ENCODE measurements around the gene CEBPE.
"Not testable (repeated sequence)": the region's sequence is repeated elsewhere in the genome, so short reads cannot be mapped to it uniquely, and the experiment has no call there.

CEBPE gene

DNA sequence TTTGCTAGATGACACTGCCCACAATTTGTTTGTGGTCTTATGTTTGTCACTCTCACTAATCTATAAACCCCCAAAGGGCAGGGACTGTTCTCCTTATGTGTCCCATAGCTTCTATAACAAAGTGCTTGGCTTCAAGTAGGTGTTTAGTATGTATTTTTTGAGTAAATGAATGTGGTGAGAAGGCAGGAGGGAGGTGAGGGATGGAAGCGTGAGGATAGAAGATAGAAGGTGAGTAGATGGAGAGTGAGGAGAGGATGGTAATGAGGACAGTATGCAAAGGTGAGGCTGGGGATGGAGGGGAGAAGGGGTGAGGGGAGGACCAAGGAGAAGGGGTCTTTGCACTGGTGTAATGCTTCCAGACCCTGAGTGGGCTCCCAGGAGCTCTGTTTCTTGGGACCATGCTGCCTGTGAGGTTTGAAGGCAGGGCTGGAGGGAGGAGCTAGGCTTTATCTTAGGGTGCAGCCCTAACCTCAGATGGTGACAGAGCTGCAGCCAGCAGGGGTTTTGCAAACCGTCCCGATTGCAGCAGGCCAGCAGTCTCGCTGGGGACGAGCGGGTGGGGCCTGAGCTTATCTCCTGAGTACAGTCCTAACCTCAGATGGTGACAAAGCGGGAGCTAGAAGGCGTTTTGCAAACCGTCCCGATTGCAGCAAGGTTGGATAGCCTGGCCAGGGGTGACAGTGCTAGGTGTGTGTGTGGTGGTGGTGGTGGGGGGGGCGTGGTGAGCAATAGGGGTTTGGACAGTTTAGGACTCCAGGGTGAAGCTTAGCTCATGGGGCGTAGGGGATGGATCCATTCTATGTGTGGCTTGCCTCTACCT, 6.5 kb downstream of the CEBPE start:
- peaks cover 33% of the 10 kb centered on the region for H3K4me1 ChIP-seq (ENCODE audit: control insufficient read depth, insufficient read depth, low read length, unreplicated experiment)
- H2AFZ ChIP-seq (ENCODE audit: low read length, unreplicated experiment): no peak overlapping the region
- H3K36me3 ChIP-seq (ENCODE audit: insufficient read depth, low read length): no peaks in the 10 kb centered on the region
- no peaks in the 10 kb centered on the region for H3K79me2 ChIP-seq (ENCODE audit: control insufficient read depth, insufficient read depth, low read length, unreplicated experiment)
- peak overlapping the region; percentile 94 for H3K27ac ChIP-seq (ENCODE audit: low read depth, low read length)
- no peak overlapping the region for H3K4me3 ChIP-seq (ENCODE audit: low read depth, low read length)
- no peaks in the 10 kb centered on the region for H3K27me3 ChIP-seq (ENCODE audit: insufficient read depth, low read length)

DNA sequence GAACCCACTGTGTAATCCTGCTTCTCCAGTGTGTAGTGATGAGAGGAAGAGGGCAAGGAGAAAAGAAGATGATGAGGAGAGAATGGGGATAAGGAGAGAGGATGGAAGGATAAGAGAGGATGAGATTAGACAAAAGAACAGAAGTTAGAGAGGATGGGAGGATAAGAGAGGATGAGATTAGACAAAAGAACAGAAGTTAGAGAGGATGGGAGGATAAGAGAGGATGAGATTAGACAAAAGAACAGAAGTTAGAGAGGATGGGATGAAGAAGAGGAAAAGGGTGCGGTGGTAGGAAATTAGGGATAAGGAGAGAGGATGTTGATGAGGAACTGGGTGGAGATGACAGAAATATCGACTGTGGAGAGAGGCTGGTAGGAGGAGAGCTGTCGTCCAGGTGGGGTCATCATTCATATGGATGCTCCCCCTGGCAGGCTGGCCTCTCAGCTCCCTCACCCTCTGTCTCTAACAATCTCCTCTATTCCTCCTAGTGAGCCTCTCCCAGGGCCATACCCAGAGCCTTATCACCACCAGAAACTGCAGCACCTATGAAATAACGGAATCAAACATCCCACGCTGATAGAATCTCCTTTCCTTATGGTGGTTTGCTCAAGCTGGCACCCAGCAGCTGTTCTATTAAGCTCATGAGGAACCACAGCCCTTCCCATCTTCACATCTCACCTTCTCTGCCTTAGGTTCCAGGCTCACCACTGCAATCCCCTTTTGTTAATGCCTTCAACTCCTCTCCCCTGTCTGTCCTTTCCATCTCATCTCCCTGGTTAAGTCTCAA, 8.3 kb downstream of the CEBPE start:
- Histone ChIP-seq H2AFZ (ENCODE audit: low read length, unreplicated experiment) (no peak overlapping the region), H3K27ac (ENCODE audit: low read depth, low read length) (no peak overlapping the region), H3K36me3 (ENCODE audit: insufficient read depth, low read length) (no peaks in the 10 kb centered on the region)

DNA sequence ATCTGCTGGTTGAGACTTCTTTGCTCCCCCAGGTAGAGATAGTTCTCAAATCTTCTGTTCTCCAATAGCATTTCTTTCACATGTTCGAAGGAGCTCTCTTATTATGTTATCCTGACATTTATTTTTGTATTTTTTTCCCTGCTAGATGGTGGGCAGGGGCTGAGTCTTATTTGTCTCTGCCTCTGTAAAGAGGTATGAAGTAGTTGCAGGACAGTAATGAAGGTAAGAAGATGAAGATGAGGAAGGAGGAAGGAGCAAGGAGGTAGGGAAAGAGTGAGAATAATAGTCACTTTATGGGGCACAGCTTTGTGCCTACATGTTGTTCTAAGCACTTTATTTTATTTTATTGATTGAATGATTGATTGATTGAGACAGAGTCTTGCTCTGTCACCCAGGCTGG, 9.3 kb downstream of the CEBPE start:
- H3K4me1 ChIP-seq (ENCODE audit: control insufficient read depth, insufficient read depth, low read length, unreplicated experiment): peaks cover 22% of the 10 kb centered on the region
- H3K79me2 ChIP-seq (ENCODE audit: control insufficient read depth, insufficient read depth, low read length, unreplicated experiment): no peaks in the 10 kb centered on the region
- H3K4me3 ChIP-seq (ENCODE audit: low read depth, low read length): no peak overlapping the region
- H3K27me3 ChIP-seq (ENCODE audit: insufficient read depth, low read length): no peaks in the 10 kb centered on the region
- H3K27ac ChIP-seq (ENCODE audit: low read depth, low read length): no peak overlapping the region
- H2AFZ ChIP-seq (ENCODE audit: low read length, unreplicated experiment): no peak overlapping the region
- H3K36me3 ChIP-seq (ENCODE audit: insufficient read depth, low read length): no peaks in the 10 kb centered on the region

More for the DNA sequence above, 8.3 kb downstream of the CEBPE start:
- H3K27me3 ChIP-seq (ENCODE audit: insufficient read depth, low read length): no peaks in the 10 kb centered on the region
- H3K4me3 ChIP-seq (ENCODE audit: low read depth, low read length): no peak overlapping the region
- H3K4me1 ChIP-seq (ENCODE audit: control insufficient read depth, insufficient read depth, low read length, unreplicated experiment): peaks cover 30% of the 10 kb centered on the region
- no peaks in the 10 kb centered on the region for H3K79me2 ChIP-seq (ENCODE audit: control insufficient read depth, insufficient read depth, low read length, unreplicated experiment)

DNA sequence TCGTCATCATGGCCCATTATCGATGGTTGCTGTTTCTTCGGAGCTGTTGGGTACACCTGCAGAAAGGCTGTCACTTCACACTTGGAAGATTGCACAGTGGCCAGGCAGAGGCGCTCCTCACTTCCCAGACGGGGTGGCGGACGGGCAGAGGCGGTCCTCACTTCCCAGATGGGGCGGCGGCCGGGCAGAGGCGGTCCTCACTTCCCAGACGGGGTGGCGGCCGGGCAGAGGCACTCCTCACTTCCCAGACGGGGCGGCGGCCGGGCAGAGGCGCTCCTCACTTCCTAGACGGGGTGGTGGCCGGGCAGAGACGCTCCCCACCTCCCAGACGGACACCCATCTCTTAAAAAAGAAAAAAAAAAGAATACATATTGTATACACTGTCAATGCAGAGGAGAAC, 10.9 kb downstream of the CEBPE start:
- H3K4me3 ChIP-seq (ENCODE audit: low read depth, low read length); H3K36me3 ChIP-seq (ENCODE audit: insufficient read depth, low read length); H3K79me2 ChIP-seq (ENCODE audit: control insufficient read depth, insufficient read depth, low read length, unreplicated experiment); H3K4me1 ChIP-seq (ENCODE audit: control insufficient read depth, insufficient read depth, low read length, unreplicated experiment); H2AFZ ChIP-seq (ENCODE audit: low read length, unreplicated experiment); H3K27ac ChIP-seq (ENCODE audit: low read depth, low read length); H3K27me3 ChIP-seq (ENCODE audit: insufficient read depth, low read length): not testable (repeated sequence)

DNA sequence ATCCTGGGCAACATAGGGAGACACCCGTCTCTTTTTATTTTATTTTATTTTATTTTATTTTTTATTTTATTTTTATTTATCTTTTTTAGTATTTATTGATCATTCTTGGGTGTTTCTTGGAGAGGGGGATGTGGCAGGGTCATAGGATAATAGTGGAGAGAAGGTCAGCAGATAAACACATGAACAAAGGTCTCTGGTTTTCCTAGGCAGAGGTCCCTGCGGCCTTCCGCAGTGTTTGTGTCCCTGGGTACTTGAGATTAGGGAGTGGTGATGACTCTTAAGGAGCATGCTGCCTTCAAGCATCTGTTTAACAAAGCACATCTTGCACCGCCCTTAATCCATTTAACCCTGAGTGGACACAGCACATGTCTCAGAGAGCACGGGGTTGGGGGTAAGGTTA, 11.4 kb downstream of the CEBPE start:
- not testable (repeated sequence) for H3K27ac ChIP-seq (ENCODE audit: low read depth, low read length); H3K4me3 ChIP-seq (ENCODE audit: low read depth, low read length); H3K79me2 ChIP-seq (ENCODE audit: control insufficient read depth, insufficient read depth, low read length, unreplicated experiment); H2AFZ ChIP-seq (ENCODE audit: low read length, unreplicated experiment); H3K4me1 ChIP-seq (ENCODE audit: control insufficient read depth, insufficient read depth, low read length, unreplicated experiment); H3K36me3 ChIP-seq (ENCODE audit: insufficient read depth, low read length); H3K27me3 ChIP-seq (ENCODE audit: insufficient read depth, low read length)

DNA sequence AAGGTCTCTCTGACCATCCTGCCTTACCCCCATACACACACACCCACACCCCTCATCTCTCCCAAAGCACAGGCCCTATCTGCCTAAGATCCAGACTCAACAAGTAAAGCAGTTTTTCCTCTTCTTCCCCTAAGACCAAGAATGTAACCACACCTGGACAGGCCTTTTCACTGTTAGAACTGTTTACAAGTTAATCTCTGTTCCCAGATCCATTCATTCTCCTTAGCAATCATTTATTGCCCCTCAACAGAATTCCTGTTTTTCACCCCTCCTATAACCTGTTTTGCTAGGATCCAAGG, 12.4 kb downstream of the CEBPE start:
- Histone ChIP-seq H3K27me3 (ENCODE audit: insufficient read depth, low read length) (no peaks in the 10 kb centered on the region), H3K4me1 (ENCODE audit: control insufficient read depth, insufficient read depth, low read length, unreplicated experiment) (no peaks in the 10 kb centered on the region), H3K27ac (ENCODE audit: low read depth, low read length) (no peak overlapping the region), H3K4me3 (ENCODE audit: low read depth, low read length) (no peak overlapping the region), H3K79me2 (ENCODE audit: control insufficient read depth, insufficient read depth, low read length, unreplicated experiment) (no peaks in the 10 kb centered on the region), H3K36me3 (ENCODE audit: insufficient read depth, low read length) (no peaks in the 10 kb centered on the region), H2AFZ (ENCODE audit: low read length, unreplicated experiment) (no peak overlapping the region)

DNA sequence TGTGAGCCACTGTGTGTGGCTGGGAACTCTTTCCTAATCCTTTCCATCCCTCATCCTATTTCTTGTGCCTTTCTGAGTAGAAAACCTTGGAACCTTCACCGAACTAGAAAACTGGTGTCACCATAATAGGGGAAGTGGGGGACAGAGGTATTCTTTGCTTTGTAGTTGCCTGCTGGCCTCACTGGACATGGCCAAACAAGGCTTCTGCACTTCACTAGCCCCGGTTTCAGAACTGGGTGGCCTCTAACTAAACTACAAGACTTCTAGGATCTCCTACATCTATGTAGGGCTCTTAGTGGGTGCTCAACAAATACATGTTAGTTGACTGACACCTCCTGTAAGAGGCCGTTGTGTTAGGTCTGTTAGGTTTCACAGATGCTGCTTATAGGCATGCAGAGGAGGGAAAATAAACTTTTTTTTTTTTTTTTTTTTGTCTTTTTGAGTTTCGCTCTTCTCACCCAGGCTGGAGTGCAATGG, 13.7 kb downstream of the CEBPE start:
- Histone ChIP-seq H3K79me2 (ENCODE audit: control insufficient read depth, insufficient read depth, low read length, unreplicated experiment) (no peaks in the 10 kb centered on the region), H3K27ac (ENCODE audit: low read depth, low read length) (no peak overlapping the region), H2AFZ (ENCODE audit: low read length, unreplicated experiment) (no peak overlapping the region), H3K4me1 (ENCODE audit: control insufficient read depth, insufficient read depth, low read length, unreplicated experiment) (no peaks in the 10 kb centered on the region), H3K27me3 (ENCODE audit: insufficient read depth, low read length) (no peaks in the 10 kb centered on the region), H3K36me3 (ENCODE audit: insufficient read depth, low read length) (no peaks in the 10 kb centered on the region), H3K4me3 (ENCODE audit: low read depth, low read length) (no peak overlapping the region)

DNA sequence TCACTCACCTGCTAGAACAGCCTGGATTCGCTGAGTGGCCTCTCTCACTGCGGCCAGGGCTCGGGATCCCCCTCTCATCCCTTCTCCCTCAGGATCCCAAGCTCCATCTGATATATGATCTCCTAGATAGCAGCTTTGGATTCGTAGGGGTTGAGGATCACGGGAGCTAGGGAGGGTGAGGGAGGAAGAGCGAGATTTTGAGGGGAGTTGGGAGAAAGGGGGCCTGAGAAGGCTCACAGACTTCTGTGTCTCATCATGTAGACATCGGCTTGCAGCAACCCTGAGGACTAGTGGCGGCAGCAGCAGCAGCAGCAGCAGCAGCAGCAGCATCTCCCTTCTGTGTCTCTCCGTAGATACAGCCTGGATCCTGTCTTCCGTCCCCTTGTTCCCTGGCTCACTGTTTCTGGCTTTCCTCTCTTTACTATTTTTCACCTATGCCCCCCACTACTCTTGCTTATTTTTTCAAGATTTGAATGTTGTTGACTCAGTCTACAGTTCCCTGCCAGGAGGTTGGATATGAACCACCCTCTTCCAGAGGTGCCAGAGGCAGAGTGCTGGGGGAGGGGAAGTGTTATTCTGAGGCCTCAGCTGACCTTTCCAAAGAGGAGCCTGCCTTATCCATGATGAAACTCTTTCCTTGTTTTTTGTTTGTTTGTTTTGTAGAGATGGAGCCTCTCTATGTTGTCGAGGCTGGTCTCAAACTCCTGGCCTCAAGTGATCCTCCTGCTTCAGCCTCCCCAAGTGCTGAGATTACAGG, 14.3 kb downstream of the CEBPE start, which contains the start of gene CIROP:
Gene CIROP (minus strand): TSS at position 399 of the 757 bp plus-strand sequence. CDS start 69 bp downstream, at position 330.
- no peak within 1 kb of the TSS for H3K27ac ChIP-seq (ENCODE audit: low read depth, low read length)
- no peaks in the 10 kb centered on the region for H3K27me3 ChIP-seq (ENCODE audit: insufficient read depth, low read length)
- H3K4me3 ChIP-seq (ENCODE audit: low read depth, low read length): no peak within 1 kb of the TSS
- H3K79me2 ChIP-seq (ENCODE audit: control insufficient read depth, insufficient read depth, low read length, unreplicated experiment): peaks cover under 1% of the 10 kb centered on the region
- H2AFZ ChIP-seq (ENCODE audit: low read length, unreplicated experiment): no peak within 1 kb of the TSS
- no peaks in the 10 kb centered on the region for H3K36me3 ChIP-seq (ENCODE audit: insufficient read depth, low read length)
- H3K4me1 ChIP-seq (ENCODE audit: control insufficient read depth, insufficient read depth, low read length, unreplicated experiment): no peaks in the 10 kb centered on the region

DNA sequence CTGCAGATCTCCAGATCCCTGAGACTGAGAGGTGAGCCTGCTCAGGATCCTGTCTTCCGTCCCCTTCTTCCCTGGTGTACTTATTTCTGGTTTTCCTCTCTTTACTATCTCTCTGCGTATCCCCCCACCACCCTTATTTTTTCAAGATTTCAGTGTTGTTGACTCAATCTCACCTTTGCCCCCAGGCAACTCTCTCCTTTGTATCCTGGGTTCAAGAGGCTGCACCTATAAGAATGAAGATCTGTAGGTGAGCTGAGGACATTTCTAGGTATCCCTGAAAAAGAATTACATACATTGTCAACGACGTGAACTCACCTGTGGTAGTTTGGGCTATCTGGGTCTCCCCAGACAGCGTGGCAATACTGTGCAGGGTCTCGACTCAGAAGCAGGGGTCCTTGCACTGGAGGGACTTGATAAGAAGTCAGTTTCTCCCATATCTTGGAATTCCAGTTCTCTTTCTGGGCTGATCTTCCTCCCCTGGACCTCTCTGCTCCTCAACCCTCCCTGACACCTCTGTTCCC, 14.9 kb downstream of the CEBPE start:
- H2AFZ ChIP-seq (ENCODE audit: low read length, unreplicated experiment): no peak overlapping the region
- H3K27me3 ChIP-seq (ENCODE audit: insufficient read depth, low read length): no peaks in the 10 kb centered on the region
- H3K4me1 ChIP-seq (ENCODE audit: control insufficient read depth, insufficient read depth, low read length, unreplicated experiment): no peaks in the 10 kb centered on the region

DNA sequence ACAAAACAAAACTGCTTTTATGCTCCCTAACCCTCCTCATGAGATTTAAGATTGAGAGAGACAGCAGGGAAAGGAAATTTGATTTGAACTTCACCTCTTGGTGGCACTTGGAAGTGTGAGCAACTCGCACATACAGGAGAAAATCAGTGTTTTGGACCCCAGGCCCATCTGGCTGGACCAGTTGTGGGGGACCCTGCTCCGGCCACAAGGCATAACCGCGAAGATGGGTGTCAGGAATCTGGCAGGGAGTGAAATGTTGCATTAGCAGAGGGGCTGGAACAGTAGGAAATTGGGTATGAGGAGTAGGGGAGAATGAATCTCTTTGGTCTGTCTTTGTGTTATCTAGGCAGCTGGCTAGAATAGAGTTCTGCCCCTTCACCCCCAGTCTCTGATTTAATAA, 15.5 kb downstream of the CEBPE start:
- Histone ChIP-seq H3K36me3 (ENCODE audit: insufficient read depth, low read length) (peaks cover 7% of the 10 kb centered on the region; the same call in 1 of the 2 replicates), H3K4me3 (ENCODE audit: low read depth, low read length) (no peak overlapping the region), H3K4me1 (ENCODE audit: control insufficient read depth, insufficient read depth, low read length, unreplicated experiment) (no peaks in the 10 kb centered on the region), H2AFZ (ENCODE audit: low read length, unreplicated experiment) (no peak overlapping the region), H3K79me2 (ENCODE audit: control insufficient read depth, insufficient read depth, low read length, unreplicated experiment) (peaks cover 10% of the 10 kb centered on the region), H3K27ac (ENCODE audit: low read depth, low read length) (no peak overlapping the region), H3K27me3 (ENCODE audit: insufficient read depth, low read length) (no peaks in the 10 kb centered on the region)

More for the DNA sequence above, 14.9 kb downstream of the CEBPE start:
- H3K79me2 ChIP-seq (ENCODE audit: control insufficient read depth, insufficient read depth, low read length, unreplicated experiment): peaks cover 5% of the 10 kb centered on the region
- no peak overlapping the region for H3K27ac ChIP-seq (ENCODE audit: low read depth, low read length)
- peaks cover 2% of the 10 kb centered on the region; the same call in 1 of the 2 replicates for H3K36me3 ChIP-seq (ENCODE audit: insufficient read depth, low read length)
- no peak overlapping the region for H3K4me3 ChIP-seq (ENCODE audit: low read depth, low read length)

All from ACC112 (cell line).